HEK293T (cell line): ENCODE measurements around the gene RASSF3.
"Not testable (repeated sequence)": the region's sequence is repeated elsewhere in the genome, so short reads cannot be mapped to it uniquely, and the experiment has no call there.

Source experiments
- CTCF ChIA-PET: fragments of 350-600 bp; formaldehyde crosslinking; extraction: SDS; loops from one replicate; lab custom pipeline; 2021; ENCODE audit warnings: antibody characterized with exemption, inconsistent platforms; lab: Yijun Ruan, JAX
- POLR2A ChIA-PET: fragments of 350-600 bp; formaldehyde crosslinking; extraction: SDS; loops from one replicate; lab custom pipeline; 2020; ENCODE audit warnings: antibody characterized with exemption, inconsistent platforms; lab: Yijun Ruan, JAX
- DNase-seq: peaks from one replicate; pipeline ENCODE4 v3.0.0; 2012; ENCODE audit warnings: mixed read lengths; ENCODE audit errors: extremely low spot score
- ARNT ChIP-seq: fragments of 450-650 bp; IDR thresholded peaks from 2 replicates; pipeline ENCODE4 v1.6.1; 2017; ENCODE audit warnings: mild to moderate bottlenecking
- BHLHE40 ChIP-seq: fragments of 450-650 bp; IDR thresholded peaks from 2 replicates; pipeline ENCODE4 v1.6.1; 2016; ENCODE audit warnings: mild to moderate bottlenecking, moderate library complexity, borderline replicate concordance
- CTBP1 ChIP-seq: fragments of 450-650 bp; IDR thresholded peaks from 2 replicates; pipeline ENCODE4 v1.6.1; 2016; ENCODE audit warnings: borderline replicate concordance
- ELF4 ChIP-seq: fragments of 450-650 bp; IDR thresholded peaks from 2 replicates; pipeline ENCODE4 v1.6.1; 2017; ENCODE audit warnings: antibody characterized with exemption
- FOXA1 ChIP-seq: fragments of 450-650 bp; IDR thresholded peaks from 2 replicates; pipeline ENCODE4 v1.6.1; 2016; ENCODE audit warnings: mild to moderate bottlenecking
- FOXK2 ChIP-seq: fragments of 450-650 bp; IDR thresholded peaks from 2 replicates; pipeline ENCODE4 v1.6.1; 2016; ENCODE audit warnings: mild to moderate bottlenecking
- FOXM1 ChIP-seq: fragments of 450-650 bp; IDR thresholded peaks from 2 replicates; pipeline ENCODE4 v1.6.1; 2017; ENCODE audit warnings: mild to moderate bottlenecking, borderline replicate concordance
- HDGF ChIP-seq: fragments of 450-650 bp; IDR thresholded peaks from 2 replicates; pipeline ENCODE4 v1.6.1; 2017; ENCODE audit warnings: antibody characterized with exemption, borderline replicate concordance
- L3MBTL2 ChIP-seq: fragments of 450-650 bp; conservative IDR thresholded peaks from 2 replicates; pipeline ENCODE4 v1.6.1; 2016; ENCODE audit warnings: mild to moderate bottlenecking
- LEF1 ChIP-seq: fragments of 450-650 bp; IDR thresholded peaks from 2 replicates; pipeline ENCODE4 v1.6.1; 2017; ENCODE audit warnings: mild to moderate bottlenecking, borderline replicate concordance
- NFRKB ChIP-seq: fragments of 450-650 bp; IDR thresholded peaks from 2 replicates; pipeline ENCODE4 v1.6.1; 2016; ENCODE audit warnings: mild to moderate bottlenecking, moderate library complexity
- PKNOX1 ChIP-seq: fragments of 450-650 bp; IDR thresholded peaks from 2 replicates; pipeline ENCODE4 v1.6.1; 2016
- SP1 ChIP-seq: fragments of 450-650 bp; IDR thresholded peaks from 2 replicates; pipeline ENCODE4 v1.6.1; 2017
- SUZ12 ChIP-seq: fragments of 450-650 bp; IDR thresholded peaks from 2 replicates; pipeline ENCODE4 v1.6.1; 2016; ENCODE audit warnings: mild to moderate bottlenecking
- TARDBP ChIP-seq: fragments of 450-650 bp; IDR thresholded peaks from 2 replicates; pipeline ENCODE4 v1.6.1; 2016
- ZNF384 ChIP-seq: fragments of 450-650 bp; IDR thresholded peaks from 2 replicates; pipeline ENCODE4 v1.6.1; 2016

RASSF3 gene

DNA sequence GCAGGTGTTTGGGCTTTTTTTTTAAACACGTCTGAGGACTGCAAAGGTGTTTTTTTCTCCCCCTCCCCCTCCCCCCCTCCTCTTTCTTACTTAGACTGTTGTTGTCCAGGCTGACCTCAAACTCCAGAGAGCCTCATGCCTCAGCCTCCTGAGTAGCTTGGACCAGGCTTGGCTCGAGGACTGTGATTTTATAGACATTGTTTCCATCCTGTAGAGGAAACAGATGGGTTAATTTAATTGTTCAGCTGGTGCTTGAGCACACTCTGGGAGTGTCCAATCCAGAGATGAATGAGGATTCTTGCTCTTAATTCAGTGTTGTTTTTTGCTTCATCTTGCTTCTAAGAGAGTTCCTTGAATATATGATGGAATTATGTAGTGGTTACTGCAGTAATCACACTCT is 42.1 kb downstream of the RASSF3 start:
- no peak for DNase-seq
- CTCF ChIA-PET, result no interaction called here
- POLR2A ChIA-PET, result no interaction called here
- TF ChIP-seq NFRKB (no peak), LEF1 (no peak), HDGF (no peak), ZNF384 (no peak), ELF4 (no peak), ARNT (no peak), SP1 (no peak), L3MBTL2 (no peak), PKNOX1 (no peak), FOXA1 (no peak)

DNA sequence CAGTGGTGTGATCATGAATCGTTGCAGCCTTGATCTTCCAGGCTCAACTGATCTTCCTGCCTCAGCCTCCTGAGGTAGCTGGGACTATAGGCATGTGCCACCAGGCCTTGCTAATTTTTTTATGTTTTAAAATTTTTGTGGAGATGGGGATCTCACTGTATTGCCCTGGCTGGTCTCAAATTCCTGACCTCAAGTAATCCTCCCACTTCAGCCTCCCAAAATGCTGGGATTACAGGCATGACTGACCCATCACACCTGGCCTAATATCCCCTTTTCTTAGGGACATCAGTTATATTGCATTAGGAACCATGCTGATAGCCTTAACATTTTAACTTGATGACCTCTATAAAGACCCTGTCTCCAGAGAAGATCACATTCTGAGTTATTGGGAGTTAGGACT is 42.8 kb downstream of the RASSF3 start:
- TF ChIP-seq FOXM1, result no peak
- no peak for TF ChIP-seq HDGF
- TF ChIP-seq ZNF384, result no peak
- TF ChIP-seq L3MBTL2, result no peak
- no peak for TF ChIP-seq FOXK2
- no peak for TF ChIP-seq SP1
- TF ChIP-seq TARDBP, result no peak
- TF ChIP-seq LEF1, result no peak
- no peak for TF ChIP-seq FOXA1
- no peak for TF ChIP-seq ARNT
- TF ChIP-seq NFRKB, result no peak
- TF ChIP-seq ELF4, result no peak
- no peak for TF ChIP-seq SUZ12
- no peak for TF ChIP-seq CTBP1
- TF ChIP-seq BHLHE40, result no peak
- no peak for TF ChIP-seq PKNOX1
- ChIA-PET CTCF (no interaction called here), POLR2A (no interaction called here)
- DNase-seq, result no peak

GRCh38 chr12:64653907-64654306 is 43.6 kb downstream of the RASSF3 start:
- POLR2A ChIA-PET, DNase-seq, CTCF ChIA-PET: not testable (repeated sequence)

DNA sequence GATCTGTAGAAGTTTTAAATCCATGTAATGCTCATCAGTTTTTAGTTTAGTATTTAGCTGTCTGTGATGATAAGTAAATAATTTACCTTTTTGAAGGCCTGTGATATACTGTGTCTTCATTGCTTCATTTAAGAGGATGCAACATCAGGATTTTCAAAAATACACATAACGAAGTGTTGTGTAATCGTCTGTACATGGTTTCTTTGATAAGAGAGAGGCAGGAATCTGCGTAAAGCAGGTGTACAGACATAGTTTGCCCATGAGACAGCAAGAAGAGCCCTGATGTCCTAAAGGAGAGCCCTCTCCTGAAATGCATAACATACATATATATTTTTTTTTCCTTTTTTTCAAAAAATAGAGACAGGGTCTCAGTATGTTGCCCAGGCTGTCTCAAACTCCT is 44.8 kb downstream of the RASSF3 start:
- ChIA-PET POLR2A (no interaction called here), CTCF (interaction anchor here (0.6 kb wide), 1 partner anchor 10 kb away, joined by 3 read pairs; no protein-coding TSS in a partner anchor)
- TF ChIP-seq NFRKB (no peak), FOXA1 (no peak), HDGF (no peak), SP1 (no peak)
- no peak for DNase-seq

DNA sequence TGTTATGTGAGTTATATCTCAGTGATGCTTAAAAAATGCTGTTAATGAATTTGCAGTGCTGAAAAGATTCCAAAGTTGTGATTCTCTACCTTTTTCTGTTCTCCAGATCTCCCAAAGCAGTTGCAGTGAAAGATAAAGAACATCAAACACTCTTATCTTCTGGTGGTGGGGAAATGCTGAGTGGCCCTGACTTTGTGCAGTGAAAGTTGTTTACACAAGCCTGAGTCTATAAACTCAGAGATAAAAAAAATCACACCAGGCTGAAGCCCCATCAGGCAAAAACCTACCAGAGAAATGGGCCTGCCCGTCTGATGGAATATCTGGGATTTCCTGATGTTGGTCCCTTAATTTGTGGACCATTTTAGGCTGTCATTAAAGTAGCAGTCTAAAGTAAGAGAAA is 46.1 kb downstream of the RASSF3 start:
- TF ChIP-seq FOXM1 (no peak), FOXK2 (no peak), ARNT (no peak), PKNOX1 (no peak), CTBP1 (no peak), LEF1 (no peak), TARDBP (no peak), BHLHE40 (no peak), ZNF384 (no peak), SP1 (no peak), SUZ12 (no peak), FOXA1 (no peak)
- CTCF ChIA-PET, result no interaction called here
- POLR2A ChIA-PET, result no interaction called here
- DNase-seq, result no peak

GRCh38 chr12:64658892-64659481 is 48.7 kb downstream of the RASSF3 start:
- POLR2A ChIA-PET, result no interaction called here
- CTCF ChIA-PET, result no interaction called here
- DNase-seq, result no peak
- TF ChIP-seq HDGF (no peak), L3MBTL2 (no peak), NFRKB (no peak), ZNF384 (no peak), TARDBP (no peak), SP1 (no peak), FOXK2 (no peak), LEF1 (no peak), ELF4 (no peak), BHLHE40 (no peak), FOXM1 (no peak), FOXA1 (no peak), SUZ12 (no peak), PKNOX1 (no peak)
